Measurements from ENCODE around the gene ADAM12. TPM values are rescaled to one million over a fixed set of nuclear protein-coding genes. Genes with fewer than 3 reads are reported as not detected.

Gene ADAM12
- polyA plus RNA-seq, 3 donors = 25.6 to 27.1 (median 26.1) TPM

GRCh38 chr10:126097558-126098225 lies 290.6 kb downstream of the ADAM12 start:
- DNase-seq (ENCODE audit: low read depth in 3 of 3, low spot score in 2 of 3) = no peak

GRCh38 chr10:126094537-126094936 lies 293.7 kb downstream of the ADAM12 start:
- no peak for DNase-seq (ENCODE audit: low read depth in 3 of 3, low spot score in 2 of 3)

DNA sequence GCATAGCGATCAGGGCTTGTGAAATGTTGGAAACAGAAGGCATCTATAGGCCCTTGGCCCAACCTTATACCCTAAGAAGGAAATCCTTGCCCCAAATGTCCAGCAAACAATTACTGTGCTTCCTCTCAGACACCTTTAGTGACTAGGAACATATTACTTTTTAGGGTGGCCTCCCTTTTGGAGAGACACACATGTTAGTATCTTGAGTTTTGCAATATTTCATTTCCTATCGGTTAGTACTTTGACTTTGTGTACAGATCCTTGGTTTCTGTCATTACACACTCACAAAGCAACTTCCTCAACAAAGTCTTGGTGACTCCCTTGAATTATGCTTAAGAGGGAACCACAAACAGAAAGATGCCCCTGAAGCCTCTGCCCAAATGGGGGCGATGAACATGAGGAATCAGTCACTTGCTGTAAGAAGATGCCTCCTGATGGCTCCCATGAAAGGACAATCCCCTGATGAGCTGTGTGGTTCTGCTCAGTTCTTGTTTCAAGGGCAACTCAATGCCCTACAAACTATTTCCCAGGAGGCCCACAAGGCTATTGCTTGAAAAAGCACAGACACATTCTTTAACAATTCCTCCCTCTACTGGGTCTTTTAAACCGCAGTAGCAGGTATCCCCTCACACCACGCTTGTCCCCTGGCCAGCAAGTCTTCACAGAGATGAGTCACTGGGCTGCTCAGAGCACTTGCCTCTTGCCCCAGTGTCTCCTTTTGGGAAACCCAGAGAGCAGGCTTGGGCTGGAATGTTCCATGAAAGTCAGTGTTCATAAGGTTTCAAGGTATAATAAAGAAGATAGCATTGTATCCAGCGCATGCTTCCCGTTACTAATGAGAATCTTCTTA lies 295.7 kb downstream of the ADAM12 start:
- DNase-seq (ENCODE audit: low read depth in 3 of 3, low spot score in 2 of 3) = no peak

GRCh38 chr10:126090911-126091728 lies 297.2 kb downstream of the ADAM12 start:
- DNase-seq (ENCODE audit: low read depth in 3 of 3, low spot score in 2 of 3) = no peak

DNA sequence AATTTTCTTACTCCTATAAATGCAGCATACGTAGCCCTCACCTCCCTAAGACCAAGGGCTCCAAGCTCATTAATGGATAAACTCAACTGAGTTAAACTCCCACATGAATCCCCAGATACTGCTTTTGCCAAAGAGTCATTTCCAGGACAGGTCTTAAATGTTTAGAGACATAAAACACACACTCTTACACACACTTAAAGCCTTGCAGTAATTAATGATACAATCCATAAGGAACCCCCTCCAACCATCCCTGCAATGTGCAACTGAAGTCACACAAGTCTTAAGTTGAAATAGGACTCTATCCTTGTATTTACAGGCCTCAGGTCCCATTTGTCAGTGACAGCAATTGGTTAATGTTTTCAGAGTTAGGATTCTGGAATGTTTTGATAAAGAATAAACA lies 297.8 kb downstream of the ADAM12 start:
- no peak for DNase-seq (ENCODE audit: low read depth in 3 of 3, low spot score in 2 of 3)

- DNase-seq (ENCODE audit: low read depth in 3 of 3, low spot score in 2 of 3) = no peak
Observed at GRCh38 chr10:126087796-126088505, 300.3 kb downstream of the ADAM12 start.

- DNase-seq (ENCODE audit: low read depth in 3 of 3, low spot score in 2 of 3) = no peak
Observed at GRCh38 chr10:126087153-126087680, 301.1 kb downstream of the ADAM12 start.

GRCh38 chr10:126085806-126086205 lies 302.5 kb downstream of the ADAM12 start:
- no peak for DNase-seq (ENCODE audit: low read depth in 3 of 3, low spot score in 2 of 3)

DNA sequence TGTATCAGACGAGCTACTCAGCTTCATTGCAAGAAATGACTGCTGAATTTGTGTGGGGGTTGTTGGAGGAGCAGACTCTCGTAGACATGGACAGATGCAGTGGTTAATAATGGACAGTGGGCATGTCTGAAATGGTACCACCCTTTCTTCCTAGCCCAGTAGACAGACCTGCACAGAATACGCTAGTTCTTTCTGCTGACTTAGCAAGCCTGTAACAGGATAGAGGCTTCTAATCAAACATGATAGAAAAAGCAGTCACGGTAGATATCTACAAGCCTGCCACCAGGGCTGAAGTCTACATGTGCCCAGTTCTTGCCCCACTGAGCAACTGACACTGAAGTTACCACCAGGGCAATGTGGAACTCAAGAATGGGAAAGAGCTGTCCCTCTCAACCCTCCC lies 303.9 kb downstream of the ADAM12 start:
- no peak for DNase-seq (ENCODE audit: low read depth in 3 of 3, low spot score in 2 of 3)

- no peak for DNase-seq (ENCODE audit: low read depth in 3 of 3, low spot score in 2 of 3)
Observed at GRCh38 chr10:126083009-126083408, 305.3 kb downstream of the ADAM12 start.

DNA sequence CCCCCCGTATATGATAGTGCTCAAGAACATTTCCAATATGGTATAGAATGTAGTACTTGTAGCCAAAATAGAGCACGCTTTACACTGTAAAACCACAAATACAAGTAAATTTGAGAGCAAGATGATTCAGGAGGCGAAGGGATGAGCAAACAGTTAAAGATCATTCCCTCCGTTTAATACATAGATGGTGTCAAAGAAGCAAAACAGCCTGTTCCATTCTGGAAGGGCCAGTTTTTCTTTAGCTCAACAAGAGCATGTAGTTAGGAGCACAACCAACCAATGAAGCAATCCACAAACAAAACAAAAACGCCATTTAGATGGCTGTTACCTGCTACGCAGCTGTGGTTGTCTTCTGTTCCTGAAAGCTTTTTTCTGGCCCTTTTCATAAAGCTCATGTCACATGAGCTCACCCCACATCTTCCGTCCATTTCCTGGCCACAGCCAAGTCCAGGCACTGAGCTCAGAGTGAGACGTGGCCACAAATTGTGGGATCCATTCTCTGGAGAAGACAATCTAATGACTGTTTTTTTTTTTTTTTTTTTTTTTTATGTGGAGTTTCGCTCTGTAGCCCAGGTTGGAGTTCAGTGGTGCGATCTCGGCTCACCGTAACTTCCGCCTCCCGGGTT lies 306.3 kb downstream of the ADAM12 start:
- no peak for DNase-seq (ENCODE audit: low read depth in 3 of 3, low spot score in 2 of 3)

- peak in 1 of 3 donors; percentile 52 for DNase-seq (ENCODE audit: low read depth in 3 of 3, low spot score in 2 of 3)
Observed at GRCh38 chr10:126080879-126081411, 307.3 kb downstream of the ADAM12 start.

DNA sequence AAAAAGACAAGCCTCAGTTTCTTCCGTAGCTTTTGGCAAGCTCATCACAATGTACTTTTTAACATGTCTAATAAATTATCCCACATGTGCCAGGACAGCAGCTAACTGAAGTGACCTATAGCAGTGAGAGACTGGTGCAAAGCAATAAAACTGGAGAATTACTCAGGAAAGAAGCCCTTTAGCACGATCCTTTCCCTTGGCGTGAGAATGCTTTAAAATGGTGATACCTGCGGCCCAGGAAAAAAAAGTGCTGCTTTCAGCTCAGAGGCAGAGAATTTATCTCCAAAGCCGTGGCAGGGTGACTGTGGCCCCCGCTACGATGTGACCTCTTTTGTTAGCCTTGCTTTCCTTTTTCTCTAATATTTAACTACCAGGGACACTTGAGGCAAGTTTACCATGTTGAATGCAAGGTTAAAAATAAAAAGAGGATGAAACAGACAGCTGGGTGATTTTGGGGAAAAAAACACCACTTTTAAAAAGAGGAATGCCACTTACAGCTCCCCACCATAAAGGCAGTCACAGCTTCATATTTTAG lies 307.9 kb downstream of the ADAM12 start:
- no peak for DNase-seq (ENCODE audit: low read depth in 3 of 3, low spot score in 2 of 3)

DNA sequence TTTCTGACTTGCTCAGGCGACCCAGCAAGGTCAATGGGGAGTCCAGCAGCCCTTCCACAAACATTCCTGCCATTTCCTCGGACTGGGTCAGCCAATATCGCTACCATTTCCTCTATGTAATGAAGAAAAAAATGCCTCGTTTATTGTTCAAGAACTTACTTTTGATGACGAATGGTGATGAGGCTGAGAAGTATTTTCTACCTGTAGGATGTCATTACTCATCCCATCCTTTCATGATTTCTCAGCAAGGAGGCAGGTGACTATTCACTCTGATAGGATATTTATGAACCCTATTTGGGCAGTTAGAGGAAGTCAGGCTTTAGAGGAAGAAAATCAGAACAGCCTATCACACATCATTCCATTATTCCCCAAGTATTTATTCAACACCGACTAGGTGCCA lies 313.3 kb downstream of the ADAM12 start:
- no peak for DNase-seq (ENCODE audit: low read depth in 3 of 3, low spot score in 2 of 3)

DNA sequence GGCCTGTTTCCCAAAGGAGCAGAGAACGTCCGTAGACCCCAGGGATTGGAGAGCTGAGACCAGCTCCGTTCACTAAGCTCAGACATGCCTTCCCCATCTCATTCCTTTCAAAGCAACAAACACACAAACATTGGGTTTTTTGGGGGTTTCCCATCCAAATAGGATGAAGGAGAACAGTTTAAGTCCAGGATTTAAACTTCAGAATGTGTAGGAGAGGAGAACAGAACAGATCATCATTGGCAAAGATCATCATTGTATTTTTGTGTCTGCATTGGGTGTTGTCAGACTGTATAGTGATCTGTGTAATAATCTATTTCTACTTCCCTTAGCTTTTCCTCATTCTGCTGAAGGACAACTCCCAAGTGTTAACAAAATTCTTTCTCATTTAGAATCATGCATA lies 314.0 kb downstream of the ADAM12 start:
- DNase-seq (ENCODE audit: low read depth in 3 of 3, low spot score in 2 of 3) = no peak

- DNase-seq (ENCODE audit: low read depth in 3 of 3, low spot score in 2 of 3) = no peak
Observed at GRCh38 chr10:126073606-126074005, 314.7 kb downstream of the ADAM12 start.

GRCh38 chr10:126072622-126073021 lies 315.7 kb downstream of the ADAM12 start:
- no peak for DNase-seq (ENCODE audit: low read depth in 3 of 3, low spot score in 2 of 3)

DNA sequence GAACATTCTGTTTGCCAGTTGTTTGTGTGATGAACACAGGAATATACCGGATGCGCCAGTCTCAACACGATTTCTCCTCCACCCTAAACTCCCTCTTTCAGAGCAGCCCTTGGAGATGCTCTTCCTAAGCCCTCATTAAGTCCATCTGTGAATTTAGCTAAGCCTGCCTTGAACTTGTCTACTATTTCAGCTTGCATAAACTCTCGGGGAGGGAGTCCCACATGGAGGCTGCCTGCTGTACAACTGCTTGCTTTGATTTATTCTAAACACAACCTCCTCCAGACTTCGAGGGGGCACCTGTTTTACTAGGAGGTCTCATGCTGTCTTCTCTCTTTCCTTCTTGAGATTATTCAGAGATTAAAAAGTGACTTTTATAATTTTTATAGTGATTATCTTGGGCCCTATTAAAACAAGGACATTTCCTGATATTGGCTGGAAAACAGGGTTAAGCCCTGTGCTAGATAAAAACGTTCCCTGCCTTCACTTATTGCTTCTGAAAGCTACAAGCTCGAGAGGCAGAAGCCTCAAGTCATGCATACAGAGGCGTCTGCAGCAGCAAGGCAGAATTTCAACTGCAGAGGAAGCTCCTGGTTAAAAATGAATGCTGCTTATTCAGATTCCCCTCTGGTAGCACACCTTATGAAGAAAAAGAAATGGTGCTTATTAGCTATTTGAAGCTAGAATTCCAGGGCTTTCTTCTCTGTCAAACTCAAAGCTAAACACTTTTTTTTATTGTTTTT lies 317.6 kb downstream of the ADAM12 start:
- DNase-seq (ENCODE audit: low read depth in 3 of 3, low spot score in 2 of 3) = no peak

DNA sequence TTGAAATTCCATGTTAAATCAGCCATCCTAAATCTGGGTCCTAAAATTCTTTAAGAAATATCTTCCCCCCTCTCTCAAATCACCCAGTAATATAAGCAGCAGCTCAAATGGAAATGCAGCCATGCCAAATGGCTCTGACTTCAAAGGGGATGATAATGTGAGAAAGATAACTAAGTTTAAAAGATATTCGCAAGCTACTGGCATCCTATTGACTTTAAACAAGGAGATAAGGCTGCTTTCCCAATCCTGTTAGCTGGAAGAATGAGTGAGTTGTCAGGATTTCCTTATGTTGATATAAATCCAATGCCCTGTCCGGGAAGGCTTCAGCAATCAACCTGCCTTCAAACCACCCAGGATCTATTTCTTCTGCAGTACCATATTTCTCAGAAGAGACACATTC lies 320.0 kb downstream of the ADAM12 start:
- DNase-seq (ENCODE audit: low read depth in 3 of 3, low spot score in 2 of 3) = no peak
